DOHH2 (cell line): Measurements from ENCODE around the gene POMGNT1.
A peak's percentile ranks its signal among the peaks of the same experiment; 100 is the strongest.

ENCODE experiments used
- H3F3A ChIP-seq: fragments of 200-600 bp; sonication (generic), shearing (Covaris generic); 2 replicates; pipeline ENCODE4 v1.6.0; 2016; ENCODE audit warnings: antibody characterized with exemption, mild to moderate bottlenecking; ENCODE audit not compliant: control insufficient read depth, insufficient read depth
- H3K27ac ChIP-seq: fragments of 200-600 bp; sonication (generic); 2 replicates; pipeline ENCODE4 v1.5.1; 2014; ENCODE audit warnings: low read depth, mild to moderate bottlenecking, low read length, moderate library complexity
- H3K27me3 ChIP-seq: fragments of 200-600 bp; sonication (generic); 2 replicates; pipeline ENCODE4 v1.6.1; 2014; ENCODE audit warnings: mild to moderate bottlenecking, low read length, mixed read lengths; ENCODE audit not compliant: control insufficient read depth
- H3K36me3 ChIP-seq: fragments of 200-600 bp; sonication (generic); 2 replicates; pipeline ENCODE4 v1.6.1; 2014; ENCODE audit warnings: mild to moderate bottlenecking, low read length, moderate library complexity, mixed read lengths; ENCODE audit not compliant: control insufficient read depth
- H3K4me1 ChIP-seq: fragments of 200-600 bp; sonication (generic); 2 replicates; pipeline ENCODE4 v1.6.1; 2014; ENCODE audit warnings: mild to moderate bottlenecking, low read length, mixed read lengths; ENCODE audit not compliant: control insufficient read depth
- H3K4me2 ChIP-seq: fragments of 200-600 bp; sonication (generic); 2 replicates; pipeline ENCODE4 v1.6.0; 2014; ENCODE audit warnings: mild to moderate bottlenecking, low read length, moderate library complexity
- H3K4me3 ChIP-seq: fragments of 200-600 bp; sonication (generic); 2 replicates; pipeline ENCODE4 v1.5.1; 2014; ENCODE audit warnings: mild to moderate bottlenecking, low read length, mixed read lengths
- H3K79me2 ChIP-seq: fragments of 200-600 bp; sonication (generic); 2 replicates; pipeline ENCODE4 v1.6.1; 2014; ENCODE audit warnings: mild to moderate bottlenecking, low read length, mixed read lengths; ENCODE audit not compliant: control insufficient read depth
- H3K9me2 ChIP-seq: fragments of 200-600 bp; sonication (generic); replicated peaks from 2 replicates; pipeline ENCODE4 v1.6.1; 2014; ENCODE audit warnings: mild to moderate bottlenecking, low read length, mixed read lengths; ENCODE audit not compliant: control insufficient read depth
- H3K9me3 ChIP-seq: fragments of 200-600 bp; sonication (generic); 2 replicates; pipeline ENCODE4 v1.6.1; 2014; ENCODE audit warnings: antibody characterized with exemption, low read length, mixed read lengths; ENCODE audit not compliant: control insufficient read depth, insufficient read depth
- H4K20me1 ChIP-seq: fragments of 200-600 bp; sonication (generic); 2 replicates; pipeline ENCODE4 v1.6.0; 2014; ENCODE audit warnings: low read depth, mild to moderate bottlenecking, antibody characterized with exemption, low read length, moderate library complexity; ENCODE audit not compliant: control insufficient read depth, insufficient read depth
- EZH2phosphoT487 ChIP-seq: fragments of 200-600 bp; sonication (generic); IDR thresholded peaks from 2 replicates; pipeline ENCODE4 v1.6.1; 2017; ENCODE audit warnings: borderline replicate concordance, mild to moderate bottlenecking, antibody characterized with exemption, low read length, moderate library complexity, mixed read lengths
- TF ChIP-seq, protein P1 (sequence below): fragments of 200-600 bp; sonication (generic); IDR thresholded peaks from one replicate; pipeline ENCODE4 v1.5.1; 2014; ENCODE audit warnings: antibody characterized with exemption, mild to moderate bottlenecking, low read depth, low read length; ENCODE audit not compliant: poor library complexity, severe bottlenecking

The POMGNT1 gene

DNA sequence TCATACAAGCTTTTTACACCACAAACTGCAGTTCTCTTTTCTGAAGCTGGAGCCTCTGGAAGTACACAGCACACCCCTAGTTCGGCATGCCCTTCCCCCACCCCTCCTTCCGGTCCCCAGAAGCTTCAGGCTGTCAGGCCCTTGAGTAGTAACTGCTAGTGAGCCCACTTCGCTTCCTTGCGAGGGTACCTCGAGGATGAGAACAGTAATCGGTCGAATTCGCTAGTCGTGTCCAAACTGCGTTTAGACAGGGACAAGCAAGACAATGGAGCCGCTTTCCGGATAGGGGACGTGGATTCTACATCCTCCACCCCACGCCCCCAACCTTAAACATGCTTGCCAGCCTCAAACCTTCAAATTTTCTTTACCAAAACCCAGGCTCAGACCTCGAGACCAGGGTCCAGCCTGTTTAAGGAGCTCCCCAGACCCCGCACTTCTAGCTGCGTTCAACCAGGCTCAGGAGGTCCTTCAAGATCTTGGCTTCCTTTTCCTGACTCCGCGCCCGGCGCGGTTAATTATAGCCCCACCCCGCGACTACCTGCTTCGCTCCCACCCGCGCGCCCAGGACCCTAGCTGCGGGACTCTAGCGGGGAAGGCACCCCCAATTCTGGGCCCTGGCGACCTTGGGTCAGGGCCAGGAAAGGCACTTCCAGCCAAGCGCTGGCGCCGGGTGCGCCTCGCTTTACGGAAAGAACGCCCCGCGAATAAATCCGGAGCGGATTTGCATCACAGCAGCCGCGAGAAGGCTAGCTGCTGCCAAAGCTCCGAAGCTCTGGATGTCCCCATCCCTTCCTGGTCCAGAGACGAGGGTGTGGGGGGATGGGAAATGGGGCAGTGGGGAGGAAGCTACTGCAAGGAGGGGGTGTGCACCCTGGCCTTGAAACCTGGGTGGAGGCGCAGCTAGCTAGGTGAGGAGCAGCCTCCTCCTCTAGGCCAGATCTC, 31.4 kb downstream of the POMGNT1 start:
- peaks cover 26% of the 10 kb centered on the region for H3K4me1 ChIP-seq
- H3K4me3 ChIP-seq: peak overlapping the region; percentile 71
- H3K27ac ChIP-seq: 0 out of 2 replicates have a peak overlapping the region, but pooled peaks have one; percentile 2
- H3K27me3 ChIP-seq: peaks cover 3% of the 10 kb centered on the region; the same call in 1 of the 2 replicates
- H4K20me1 ChIP-seq: no peaks in the 10 kb centered on the region
- no peaks in the 10 kb centered on the region for H3K9me3 ChIP-seq
- TF ChIP-seq, protein P1, sequence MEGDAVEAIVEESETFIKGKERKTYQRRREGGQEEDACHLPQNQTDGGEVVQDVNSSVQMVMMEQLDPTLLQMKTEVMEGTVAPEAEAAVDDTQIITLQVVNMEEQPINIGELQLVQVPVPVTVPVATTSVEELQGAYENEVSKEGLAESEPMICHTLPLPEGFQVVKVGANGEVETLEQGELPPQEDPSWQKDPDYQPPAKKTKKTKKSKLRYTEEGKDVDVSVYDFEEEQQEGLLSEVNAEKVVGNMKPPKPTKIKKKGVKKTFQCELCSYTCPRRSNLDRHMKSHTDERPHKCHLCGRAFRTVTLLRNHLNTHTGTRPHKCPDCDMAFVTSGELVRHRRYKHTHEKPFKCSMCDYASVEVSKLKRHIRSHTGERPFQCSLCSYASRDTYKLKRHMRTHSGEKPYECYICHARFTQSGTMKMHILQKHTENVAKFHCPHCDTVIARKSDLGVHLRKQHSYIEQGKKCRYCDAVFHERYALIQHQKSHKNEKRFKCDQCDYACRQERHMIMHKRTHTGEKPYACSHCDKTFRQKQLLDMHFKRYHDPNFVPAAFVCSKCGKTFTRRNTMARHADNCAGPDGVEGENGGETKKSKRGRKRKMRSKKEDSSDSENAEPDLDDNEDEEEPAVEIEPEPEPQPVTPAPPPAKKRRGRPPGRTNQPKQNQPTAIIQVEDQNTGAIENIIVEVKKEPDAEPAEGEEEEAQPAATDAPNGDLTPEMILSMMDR: no peak
- TF ChIP-seq EZH2phosphoT487: no peak
- H3K36me3 ChIP-seq: no peaks in the 10 kb centered on the region
- peak overlapping the region; percentile 79 for H3K4me2 ChIP-seq
- no peaks in the 10 kb centered on the region for H3F3A ChIP-seq
- H3K9me2 ChIP-seq: no peaks in the 10 kb centered on the region
- H3K79me2 ChIP-seq: no peaks in the 10 kb centered on the region

DNA sequence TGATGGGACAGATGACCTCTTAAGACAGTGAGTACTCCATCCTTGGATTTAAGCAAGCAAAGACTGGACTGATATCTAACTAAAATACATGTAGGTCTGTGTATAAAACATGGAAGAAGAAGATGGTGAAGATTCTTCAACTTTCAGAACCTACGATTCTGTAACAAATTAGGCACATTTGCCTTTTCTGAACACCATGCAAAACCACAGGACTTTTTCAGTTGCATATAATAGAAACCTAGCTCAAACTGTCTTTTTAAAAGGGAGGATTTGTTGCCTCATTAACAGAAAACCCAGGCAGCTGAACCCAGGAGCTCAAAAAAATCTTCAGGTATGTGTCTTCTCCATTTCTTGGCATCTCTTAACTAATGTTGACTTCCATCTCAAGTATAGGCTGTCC, 38.0 kb downstream of the POMGNT1 start:
- Histone ChIP-seq H3K4me2 (no peak overlapping the region), H3K9me3 (no peaks in the 10 kb centered on the region), H3K36me3 (no peaks in the 10 kb centered on the region), H3K27me3 (no peaks in the 10 kb centered on the region), H3K9me2 (no peaks in the 10 kb centered on the region), H3F3A (no peaks in the 10 kb centered on the region), H4K20me1 (no peaks in the 10 kb centered on the region), H3K27ac (no peak overlapping the region), H3K4me3 (no peak overlapping the region), H3K4me1 (no peaks in the 10 kb centered on the region), H3K79me2 (no peaks in the 10 kb centered on the region)
- TF ChIP-seq, protein P1: no peak
- TF ChIP-seq EZH2phosphoT487: no peak

DNA sequence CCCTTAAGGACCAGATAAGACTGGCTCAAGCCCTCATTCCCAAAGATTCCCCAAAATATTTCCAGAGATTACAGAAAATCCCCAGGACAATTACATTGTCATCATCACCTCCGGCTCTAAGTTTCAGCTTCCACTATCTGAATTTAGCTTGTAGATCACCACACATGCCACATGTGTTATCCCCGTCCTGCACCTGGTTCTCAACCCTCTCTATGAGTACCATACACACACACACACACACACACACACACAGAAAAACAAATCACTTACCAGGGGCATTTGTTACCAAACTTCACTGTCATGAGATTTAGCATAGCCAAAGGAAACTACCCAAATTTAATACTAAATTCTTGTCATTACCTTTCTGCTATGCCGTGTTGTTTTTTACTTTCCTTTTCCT, 38.7 kb downstream of the POMGNT1 start:
- H3F3A ChIP-seq: no peaks in the 10 kb centered on the region
- H3K27me3 ChIP-seq: no peaks in the 10 kb centered on the region
- H3K9me2 ChIP-seq: no peaks in the 10 kb centered on the region
- H4K20me1 ChIP-seq: no peaks in the 10 kb centered on the region
- H3K4me1 ChIP-seq: no peaks in the 10 kb centered on the region
- no peaks in the 10 kb centered on the region for H3K79me2 ChIP-seq
- H3K36me3 ChIP-seq: no peaks in the 10 kb centered on the region
- H3K27ac ChIP-seq: no peak overlapping the region
- no peak for TF ChIP-seq EZH2phosphoT487
- TF ChIP-seq, protein P1: no peak
- no peak overlapping the region for H3K4me3 ChIP-seq
- H3K9me3 ChIP-seq: no peaks in the 10 kb centered on the region
- no peak overlapping the region for H3K4me2 ChIP-seq
